HG03039 (cell line): ENCODE data around the gene COL4A2.
"Not testable (repeated sequence)": the region's sequence is repeated elsewhere in the genome, so short reads cannot be mapped to it uniquely, and the experiment has no call there.

Source experiments
- ATAC-seq: cut with Tn5 transposase; IDR thresholded peaks from one replicate; pipeline ENCODE4 v1.9.1; 2021; ENCODE audit warnings: mild to moderate bottlenecking, moderate library complexity; ENCODE audit not compliant: unreplicated experiment

The COL4A2 gene

DNA sequence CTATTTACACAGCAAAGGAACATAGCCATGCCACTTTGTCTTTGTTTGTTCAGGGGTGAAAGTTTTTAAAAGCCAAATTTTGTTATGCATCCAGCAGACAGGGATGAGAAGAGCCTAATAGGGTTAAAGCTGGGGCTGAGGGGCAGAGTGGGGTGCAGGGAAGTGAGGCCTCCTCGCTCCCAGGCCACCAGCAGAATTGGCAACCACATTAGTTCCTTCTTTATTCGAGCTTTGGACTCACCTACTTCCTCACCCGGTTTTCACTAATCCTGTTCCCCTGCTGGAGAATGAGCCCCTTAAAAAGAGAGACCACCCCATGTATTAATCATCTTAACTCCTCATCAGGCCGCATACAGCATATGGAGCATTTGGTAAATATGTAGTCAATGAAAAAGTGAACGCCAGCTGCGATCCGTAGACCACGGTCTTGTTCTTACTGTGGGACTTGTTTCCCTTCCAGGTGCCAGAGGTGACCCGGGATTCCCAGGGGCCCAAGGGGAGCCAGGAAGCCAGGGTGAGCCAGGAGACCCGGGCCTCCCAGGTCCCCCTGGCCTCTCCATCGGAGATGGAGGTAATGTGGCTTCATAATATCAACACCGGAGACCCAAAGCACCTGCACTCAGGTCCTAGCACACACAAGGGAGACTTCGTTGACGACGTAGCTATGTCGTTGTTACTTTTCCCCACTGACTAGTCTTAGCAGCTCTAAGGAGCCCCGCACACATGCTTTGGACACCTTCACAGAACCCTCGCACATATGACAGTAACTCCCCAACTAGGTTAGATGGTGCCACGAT lies 142.3 kb downstream of the COL4A2 start:
- ATAC-seq: no peak

DNA sequence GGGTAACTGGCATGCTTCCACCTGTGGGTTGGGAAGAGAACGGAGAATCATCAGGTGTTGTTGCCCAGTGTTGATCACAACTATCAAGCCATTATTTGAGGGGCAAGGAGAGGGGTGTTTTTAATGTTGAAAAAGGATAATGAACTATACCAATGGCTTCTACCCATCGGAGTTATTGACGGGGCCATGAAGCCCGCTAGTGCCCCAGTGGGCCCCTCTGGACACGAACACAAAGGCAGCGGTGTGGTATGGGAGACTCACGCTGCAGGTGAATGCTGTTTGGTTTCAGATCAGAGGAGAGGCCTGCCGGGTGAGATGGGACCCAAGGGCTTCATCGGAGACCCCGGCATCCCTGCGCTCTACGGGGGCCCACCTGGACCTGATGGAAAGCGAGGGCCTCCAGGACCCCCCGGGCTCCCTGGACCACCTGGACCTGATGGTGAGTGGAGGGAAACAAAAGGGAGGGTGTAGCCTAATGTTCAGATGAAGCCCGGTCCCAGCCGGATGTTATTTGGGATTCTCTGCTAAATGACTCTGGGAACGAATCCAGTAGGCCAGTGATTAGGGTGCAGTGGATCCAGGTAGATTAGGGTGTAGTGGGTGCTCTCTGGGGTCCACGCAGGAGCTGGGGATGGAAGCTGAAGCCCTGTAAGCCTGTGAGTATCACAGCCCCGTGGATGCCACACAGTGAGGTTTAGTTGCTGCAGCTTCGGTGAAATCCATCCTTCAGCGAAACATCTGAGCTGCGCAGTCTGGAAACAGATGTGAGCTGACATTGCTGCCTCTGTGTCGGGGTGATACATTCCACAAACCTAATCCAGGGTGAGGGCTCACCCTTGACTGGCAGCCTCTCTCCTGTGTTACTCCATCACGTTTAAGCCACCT lies 143.2 kb downstream of the COL4A2 start:
- ATAC-seq: no peak

DNA sequence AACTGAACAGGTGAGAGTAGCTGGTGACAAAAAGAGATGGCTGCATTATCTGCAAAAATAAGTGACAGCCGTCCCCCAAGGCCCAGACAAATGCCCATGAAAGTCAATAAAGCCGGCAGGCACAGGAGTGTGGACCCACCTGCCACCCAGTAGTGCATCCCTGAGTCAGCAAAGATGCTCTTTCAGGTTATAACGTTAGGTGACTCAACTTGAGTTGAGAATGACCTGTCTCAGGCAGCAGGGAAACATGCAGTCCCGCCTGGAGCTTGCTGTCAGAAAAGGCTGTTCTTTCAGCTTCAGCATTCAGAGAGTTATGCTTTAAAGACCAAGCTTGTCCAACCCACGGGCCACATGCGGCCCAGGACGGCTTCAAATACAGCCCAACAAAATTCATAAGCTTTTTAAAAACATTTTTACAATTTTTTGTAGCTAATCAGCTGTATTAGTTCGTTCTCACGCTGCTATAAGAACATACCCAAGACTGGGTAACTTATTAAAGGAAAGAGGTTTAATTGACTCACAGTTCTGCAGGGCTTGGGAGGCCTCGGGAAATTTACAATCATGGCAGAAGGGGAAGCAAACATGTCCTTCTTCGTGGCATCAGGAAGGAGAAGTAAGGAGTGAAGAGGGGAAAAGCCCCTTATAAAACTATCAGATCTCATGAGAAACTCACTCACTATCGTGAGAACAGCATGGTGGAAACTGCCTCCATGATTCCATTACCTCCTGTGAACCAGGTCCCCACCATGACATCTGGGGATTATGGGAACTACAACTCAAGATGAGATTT lies 144.1 kb downstream of the COL4A2 start:
- no peak for ATAC-seq

DNA sequence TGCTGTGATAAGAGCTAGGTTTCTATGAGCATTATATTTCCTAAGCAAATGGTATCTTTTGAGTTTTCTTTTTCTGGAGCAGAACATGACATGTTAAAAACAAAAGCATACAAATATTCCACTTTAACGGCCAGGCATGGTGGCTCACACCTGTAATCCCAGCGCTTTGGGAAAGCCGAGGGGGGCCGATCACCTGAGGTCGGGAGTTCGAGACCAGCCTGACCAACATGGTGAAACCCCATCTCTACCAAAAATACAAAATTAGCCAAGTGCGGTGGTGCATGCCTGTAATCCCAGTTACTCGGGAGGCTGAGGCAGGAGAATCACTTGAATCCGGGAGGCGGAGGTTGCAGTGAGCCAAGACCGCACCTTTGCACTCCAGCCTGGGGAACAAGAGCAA lies 146.0 kb downstream of the COL4A2 start:
- ATAC-seq: not testable (repeated sequence)

DNA sequence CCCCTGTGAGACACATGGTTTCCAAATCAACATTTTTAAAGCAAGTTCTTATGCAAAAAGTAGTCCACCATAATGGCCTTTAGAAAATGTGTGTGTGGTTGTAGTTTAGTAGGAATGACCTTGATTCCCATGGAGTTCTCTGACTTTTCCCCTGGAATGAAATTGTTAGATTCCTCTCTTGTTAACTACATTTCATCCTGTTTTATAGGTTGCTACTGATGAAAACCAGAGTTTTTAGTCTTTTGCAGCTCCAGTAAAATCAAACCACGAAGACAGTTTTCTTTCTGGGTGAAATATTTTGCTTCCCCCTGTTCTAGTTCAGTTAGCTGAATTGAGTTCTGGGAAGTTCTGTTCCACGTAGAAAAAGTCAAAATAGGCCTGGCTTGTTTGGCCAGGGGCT lies 146.7 kb downstream of the COL4A2 start:
- no peak for ATAC-seq

DNA sequence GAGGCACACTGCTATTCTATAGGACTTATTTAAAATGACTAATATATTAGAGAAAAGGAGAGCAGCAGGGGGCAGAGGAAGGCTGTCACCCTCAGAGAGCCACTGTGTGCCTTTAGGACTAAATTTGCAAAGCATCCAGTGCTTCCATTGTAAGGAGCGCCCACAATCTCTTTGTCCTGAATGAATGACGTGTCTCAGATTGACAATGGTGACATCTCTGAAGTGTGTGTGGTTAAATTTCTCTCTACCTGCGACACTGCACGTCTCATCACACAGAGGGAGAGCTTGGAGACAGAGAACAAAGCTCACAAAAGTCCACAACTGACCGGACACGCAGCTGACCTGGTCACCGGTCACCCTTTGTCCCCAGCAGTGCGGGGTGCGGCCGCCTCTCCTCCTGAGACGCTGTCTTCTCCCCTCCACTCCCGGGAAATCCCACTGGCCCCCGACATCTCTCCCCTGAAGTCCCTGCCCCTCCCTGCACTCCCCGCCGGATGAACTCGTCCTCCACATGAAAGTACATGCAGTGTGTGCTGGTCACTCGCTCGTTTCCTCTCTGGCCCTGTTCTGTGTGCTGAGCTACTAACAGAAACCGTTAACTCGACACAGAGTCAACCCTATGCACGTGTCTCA lies 147.3 kb downstream of the COL4A2 start:
- no peak for ATAC-seq

DNA sequence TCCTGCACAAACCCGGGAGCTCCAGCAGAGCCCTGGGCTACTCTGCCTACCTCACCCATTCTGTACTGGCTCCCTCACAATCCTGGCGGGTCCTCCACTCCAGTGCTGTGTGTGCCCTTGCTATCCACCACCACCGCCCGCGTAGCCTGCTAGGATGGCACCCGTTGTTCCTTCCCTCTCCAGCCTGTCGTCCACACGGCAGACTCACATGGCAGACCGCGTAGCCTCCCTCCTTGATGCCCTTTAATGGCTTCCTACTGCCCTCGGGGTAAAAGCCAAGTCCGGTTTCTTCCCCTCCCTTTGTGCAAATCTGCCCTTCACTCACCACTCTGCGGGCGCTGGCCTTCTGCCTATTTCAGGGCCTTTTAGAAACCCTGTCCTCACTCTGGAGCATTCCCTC lies 147.9 kb downstream of the COL4A2 start:
- ATAC-seq: no peak

DNA sequence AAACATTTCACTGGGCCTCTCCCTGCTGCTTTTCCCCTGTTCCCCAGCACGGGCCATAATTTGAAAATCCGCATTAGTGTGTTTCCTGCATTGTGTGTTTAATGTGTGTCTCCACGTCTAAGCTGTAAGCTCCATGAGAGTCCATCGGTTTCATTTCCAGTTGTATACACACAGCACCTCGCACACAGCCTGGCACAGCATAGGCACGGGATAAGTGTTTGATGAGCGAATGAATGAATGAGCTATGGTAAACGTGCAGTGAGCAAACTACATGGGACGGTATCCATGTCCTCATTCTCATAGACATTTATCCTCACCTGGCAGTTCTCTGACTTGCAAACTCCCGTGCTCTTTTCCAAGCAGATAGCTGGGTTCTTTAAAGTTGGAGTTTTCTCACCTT lies 148.4 kb downstream of the COL4A2 start:
- no peak for ATAC-seq

DNA sequence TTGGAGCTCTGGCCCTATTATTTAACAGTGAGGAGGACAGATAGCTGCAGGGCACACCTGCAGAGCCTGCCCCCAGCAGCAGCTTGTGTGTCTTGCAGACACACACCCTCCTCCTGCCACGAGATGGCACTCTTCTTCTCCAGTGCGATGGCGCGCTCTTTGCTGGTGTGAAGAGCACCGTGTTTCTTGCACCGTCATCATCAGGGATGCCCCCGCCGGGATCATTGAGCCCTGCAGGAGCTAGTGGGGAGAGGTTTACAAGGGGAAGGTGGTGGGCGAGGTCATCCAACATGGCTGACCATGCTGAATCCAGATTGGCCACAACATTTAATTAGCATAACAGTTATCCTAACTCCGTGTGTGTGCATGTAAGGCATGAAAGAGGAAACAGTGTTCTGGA lies 148.9 kb downstream of the COL4A2 start:
- ATAC-seq: peak; percentile 96

DNA sequence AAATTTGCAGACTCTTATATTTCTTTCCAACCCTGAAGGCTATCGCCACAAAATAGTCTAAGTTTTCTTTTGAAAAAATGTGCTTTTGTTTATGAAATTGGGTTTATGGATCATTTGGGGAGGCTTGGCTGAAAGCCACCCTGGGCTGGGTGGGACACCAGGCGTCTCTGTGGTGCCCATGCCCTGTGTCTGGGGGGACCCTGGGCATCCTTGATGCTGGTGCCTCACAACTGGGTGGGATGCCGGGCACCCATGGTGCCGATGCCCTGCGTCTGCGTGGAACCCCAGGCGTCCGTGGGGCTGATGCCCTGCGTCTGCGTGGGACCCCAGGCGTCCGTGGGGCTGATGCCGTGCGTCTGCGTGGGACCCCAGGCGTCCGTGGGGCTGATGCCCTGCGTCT lies 149.5 kb downstream of the COL4A2 start:
- ATAC-seq: no peak

DNA sequence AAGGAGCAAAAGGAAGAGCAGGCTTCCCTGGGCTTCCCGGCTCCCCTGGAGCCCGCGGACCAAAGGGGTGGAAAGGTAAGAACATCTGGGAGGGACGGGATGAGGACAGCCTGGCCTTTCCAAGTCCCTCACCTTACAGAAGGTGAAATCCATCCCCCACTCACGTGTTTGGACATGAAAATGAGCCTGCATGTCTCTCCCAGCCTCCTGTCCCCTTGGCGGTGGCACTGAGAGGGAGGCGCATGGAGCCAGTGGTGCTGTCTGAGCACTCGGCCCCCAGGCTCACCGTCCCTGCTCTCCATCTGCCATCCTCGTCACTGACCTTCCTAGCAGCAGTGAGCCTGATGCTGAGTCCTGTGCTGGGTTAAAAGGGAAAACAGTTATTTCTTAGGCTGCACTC lies 150.3 kb downstream of the COL4A2 start:
- ATAC-seq: no peak

DNA sequence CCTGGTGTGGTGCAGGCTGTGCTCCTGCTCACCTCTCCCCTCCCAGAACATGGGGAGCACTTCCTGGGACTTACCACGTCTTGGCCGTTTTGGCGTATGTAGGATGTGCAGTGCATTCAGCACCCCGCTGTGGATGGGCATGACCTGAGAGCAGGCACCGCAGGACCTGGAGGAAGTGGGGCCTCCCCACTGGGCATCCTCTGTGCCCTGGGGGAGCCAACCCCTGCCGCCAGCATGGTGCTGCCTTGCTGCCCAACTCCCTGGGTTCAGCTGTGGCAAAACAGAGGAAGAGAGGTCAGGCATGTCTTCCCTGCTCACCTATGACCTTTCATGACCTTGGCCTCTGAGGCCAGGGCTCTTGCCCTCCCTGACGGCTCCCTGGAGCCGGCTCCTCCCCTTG lies 150.9 kb downstream of the COL4A2 start:
- no peak for ATAC-seq

DNA sequence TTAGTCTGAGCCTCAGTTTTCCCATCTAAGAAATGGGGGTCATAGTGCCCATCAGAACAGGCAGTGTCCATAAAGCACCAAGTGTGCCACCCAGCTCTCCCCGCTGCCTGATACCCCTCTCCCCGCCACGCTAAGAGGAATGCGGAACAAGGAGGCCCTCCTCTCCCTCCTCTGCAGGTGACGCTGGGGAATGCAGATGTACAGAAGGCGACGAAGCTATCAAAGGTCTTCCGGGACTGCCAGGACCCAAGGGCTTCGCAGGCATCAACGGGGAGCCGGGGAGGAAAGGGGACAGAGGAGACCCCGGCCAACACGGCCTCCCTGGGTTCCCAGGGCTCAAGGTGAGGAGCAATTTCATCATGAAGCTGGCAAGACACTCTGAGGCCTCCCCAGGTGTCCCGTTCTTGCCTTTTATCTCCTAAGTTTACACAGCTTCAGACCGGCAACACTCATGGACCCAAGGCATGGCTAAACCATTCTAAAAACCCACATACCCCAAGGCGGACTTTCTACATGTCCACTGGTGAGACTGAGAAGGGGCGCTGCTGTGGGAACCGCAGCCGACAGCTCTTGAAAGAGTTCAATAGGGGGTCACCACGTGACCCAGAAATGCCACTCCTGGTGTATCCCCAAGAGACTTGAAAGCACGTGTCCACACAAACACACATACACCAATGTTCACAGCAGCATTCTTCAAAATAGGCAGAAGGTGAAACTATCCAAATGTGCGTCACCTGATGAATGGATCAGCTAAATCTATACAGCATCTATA lies 151.7 kb downstream of the COL4A2 start:
- no peak for ATAC-seq

DNA sequence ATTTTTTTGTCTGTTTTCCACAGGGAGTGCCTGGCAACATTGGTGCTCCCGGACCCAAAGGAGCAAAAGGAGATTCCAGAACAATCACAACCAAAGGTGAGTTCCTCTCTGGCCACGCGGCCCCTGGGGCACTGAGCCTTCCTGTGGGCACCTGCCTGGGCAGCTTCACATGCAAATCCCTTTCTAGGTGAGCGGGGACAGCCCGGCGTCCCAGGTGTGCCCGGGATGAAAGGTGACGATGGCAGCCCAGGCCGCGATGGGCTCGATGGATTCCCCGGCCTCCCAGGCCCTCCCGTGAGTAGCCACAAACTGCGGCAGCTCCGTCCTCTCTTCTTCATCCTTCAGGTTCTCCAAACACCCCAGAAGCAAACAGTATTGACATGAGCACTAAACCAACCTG lies 155.0 kb downstream of the COL4A2 start:
- ATAC-seq: no peak

DNA sequence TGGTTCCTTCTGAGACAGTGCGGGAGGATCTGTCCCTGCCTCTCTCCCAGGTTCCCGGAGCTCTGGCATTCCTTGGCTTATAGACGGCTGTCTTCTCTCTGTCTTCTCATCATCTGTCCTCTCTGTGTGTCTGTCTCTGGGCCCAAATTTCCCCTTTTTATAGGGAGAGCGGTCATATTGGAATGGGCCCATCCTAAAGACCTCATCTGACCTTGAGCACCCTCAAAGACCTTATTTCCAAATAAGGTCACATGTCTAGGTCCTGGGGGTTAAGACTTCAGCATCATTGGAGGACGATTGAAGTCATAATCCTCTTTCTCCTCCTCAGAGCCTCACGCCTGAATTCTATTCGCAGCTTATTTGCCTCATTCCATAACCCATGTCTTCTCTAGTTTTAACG lies 156.1 kb downstream of the COL4A2 start:
- no peak for ATAC-seq

DNA sequence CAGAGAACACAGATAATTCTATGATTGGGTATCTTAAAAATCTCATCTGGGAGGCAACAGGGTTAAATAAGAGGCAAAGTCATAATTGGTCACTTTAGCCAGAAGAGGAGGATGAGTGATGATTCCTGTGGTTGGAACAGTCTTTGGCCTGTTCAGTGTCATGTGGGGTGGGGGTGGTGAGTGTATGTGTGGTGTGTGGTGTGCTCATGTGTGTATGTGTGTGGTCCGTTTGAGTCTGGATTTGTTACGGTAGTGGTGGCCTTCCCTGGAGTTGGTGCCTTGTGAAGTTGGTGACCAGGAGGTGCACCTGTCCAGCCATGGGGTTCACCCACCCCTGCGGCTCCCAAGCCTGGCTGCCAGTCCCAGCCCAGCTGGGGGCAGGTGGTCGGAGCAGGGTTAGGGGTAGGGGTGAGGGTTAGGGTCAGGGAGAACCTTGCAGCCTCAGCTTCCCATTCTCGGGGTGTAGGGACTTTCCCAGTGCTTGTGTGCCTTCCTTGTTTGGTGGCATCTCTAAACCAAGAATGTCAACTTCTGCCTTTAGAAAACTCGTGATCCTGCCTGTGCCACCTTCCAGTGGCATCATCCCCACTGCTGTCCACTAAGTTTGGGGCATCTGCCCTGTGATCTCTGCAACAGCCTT lies 156.9 kb downstream of the COL4A2 start:
- ATAC-seq: no peak

DNA sequence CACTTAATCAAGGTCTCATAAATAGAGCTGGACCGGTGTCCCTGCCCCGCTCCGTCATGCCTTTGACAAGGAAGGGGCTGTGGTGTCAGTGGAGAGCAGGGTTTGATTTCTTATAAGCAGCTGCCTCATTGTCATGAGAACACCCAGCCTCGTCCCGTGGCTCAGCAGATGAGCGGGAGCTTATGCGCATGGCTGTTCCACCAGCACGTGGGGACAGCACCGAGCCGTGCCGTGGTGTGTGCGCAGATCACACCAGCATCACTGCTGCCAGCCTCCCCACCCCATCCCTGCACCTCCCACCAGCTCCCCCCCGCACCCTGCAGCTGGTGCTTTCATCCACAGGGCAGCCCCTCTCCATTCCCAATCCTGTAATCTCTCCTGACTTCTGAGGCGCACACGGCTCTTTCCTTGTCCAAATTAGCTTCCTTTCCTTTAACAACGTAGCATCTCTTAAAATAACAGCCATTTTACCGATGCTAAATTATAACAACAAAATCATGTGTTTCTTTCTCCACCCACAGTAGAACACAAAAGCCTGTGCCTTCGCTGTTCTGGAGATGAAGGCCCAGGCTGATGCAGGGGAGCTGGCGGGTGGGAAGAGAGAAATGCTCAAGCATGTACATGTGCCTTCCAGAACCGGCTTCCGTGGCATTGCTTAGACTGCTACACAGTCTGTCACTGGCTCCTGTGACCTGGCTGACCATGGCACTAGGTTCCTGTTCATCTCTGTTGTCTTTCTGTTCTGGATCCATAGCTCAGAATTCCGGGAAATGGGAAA lies 157.7 kb downstream of the COL4A2 start:
- ATAC-seq: no peak

DNA sequence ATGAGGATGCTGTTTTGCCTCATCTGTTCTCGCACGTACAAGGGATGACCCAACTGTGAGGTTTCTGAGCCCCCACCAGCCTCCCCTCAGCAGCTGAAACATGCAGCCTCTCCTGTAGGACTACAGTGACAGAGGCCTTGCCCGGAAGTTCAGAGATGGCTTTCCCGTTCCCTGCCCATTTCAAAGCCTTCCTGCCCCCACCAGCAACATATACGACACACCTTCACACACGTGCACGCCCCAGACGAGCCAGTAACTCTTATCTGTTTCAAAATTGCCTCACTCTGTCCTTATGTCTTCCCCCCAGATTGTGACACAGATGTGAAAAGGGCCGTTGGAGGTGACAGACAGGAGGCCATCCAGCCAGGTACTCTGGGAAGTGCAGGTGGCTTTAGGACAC lies 158.6 kb downstream of the COL4A2 start:
- ATAC-seq: no peak
